NT2/D1 (cell line): ENCODE results near the gene GAB1.

Experiments
- DNase-seq: peaks from one replicate; pipeline ENCODE4 v3.0.0-alpha.2; 2011; ENCODE audit warnings: low read depth, low spot score
- H3K27me3 ChIP-seq: 2 replicates; pipeline ENCODE4 v1.6.0; 2011; ENCODE audit warnings: mild to moderate bottlenecking; ENCODE audit not compliant: insufficient read length, insufficient read depth
- H3K36me3 ChIP-seq: 2 replicates; pipeline ENCODE4 v1.6.1; 2011; ENCODE audit warnings: mild to moderate bottlenecking, low read length, mixed read lengths; ENCODE audit not compliant: insufficient read depth, insufficient read length
- H3K4me1 ChIP-seq: 2 replicates; pipeline ENCODE4 v1.5.1; 2011; ENCODE audit not compliant: insufficient read depth, insufficient read length
- H3K4me3 ChIP-seq: 2 replicates; pipeline ENCODE4 v1.5.1; 2011; ENCODE audit warnings: low read depth; ENCODE audit not compliant: insufficient read length
- H3K9ac ChIP-seq: 2 replicates; pipeline ENCODE4 v1.6.0; 2011; ENCODE audit warnings: low read depth; ENCODE audit not compliant: insufficient read length
- H3K9me3 ChIP-seq: 2 replicates; pipeline ENCODE4 v1.5.1; 2011; ENCODE audit warnings: mild to moderate bottlenecking, low read length; ENCODE audit not compliant: insufficient read depth
- SUZ12 ChIP-seq: IDR thresholded peaks from 2 replicates; pipeline ENCODE4 v1.6.1; 2011; ENCODE audit not compliant: insufficient read length, insufficient read depth; ENCODE audit errors: extremely low read depth
- YY1 ChIP-seq: IDR thresholded peaks from 2 replicates; pipeline ENCODE4 v1.6.1; 2011; ENCODE audit not compliant: insufficient read length, insufficient read depth
- ZNF274 ChIP-seq: IDR thresholded peaks from 2 replicates; pipeline ENCODE4 v1.6.1; 2011; ENCODE audit warnings: mild to moderate bottlenecking, low read depth, low read length

GAB1 gene

GRCh38 chr4:143294710-143295275 lies 41.9 kb upstream of the GAB1 start:
- H3K9me3 ChIP-seq = no peaks in the 10 kb centered on the region
- no peaks in the 10 kb centered on the region for H3K27me3 ChIP-seq
- H3K36me3 ChIP-seq = no peaks in the 10 kb centered on the region
- TF ChIP-seq SUZ12 (no peak), ZNF274 (no peak), YY1 (no peak)
- H3K4me1 ChIP-seq = no peaks in the 10 kb centered on the region
- no peak overlapping the region for H3K9ac ChIP-seq
- H3K4me3 ChIP-seq = no peak overlapping the region
- DNase-seq = no peak

DNA sequence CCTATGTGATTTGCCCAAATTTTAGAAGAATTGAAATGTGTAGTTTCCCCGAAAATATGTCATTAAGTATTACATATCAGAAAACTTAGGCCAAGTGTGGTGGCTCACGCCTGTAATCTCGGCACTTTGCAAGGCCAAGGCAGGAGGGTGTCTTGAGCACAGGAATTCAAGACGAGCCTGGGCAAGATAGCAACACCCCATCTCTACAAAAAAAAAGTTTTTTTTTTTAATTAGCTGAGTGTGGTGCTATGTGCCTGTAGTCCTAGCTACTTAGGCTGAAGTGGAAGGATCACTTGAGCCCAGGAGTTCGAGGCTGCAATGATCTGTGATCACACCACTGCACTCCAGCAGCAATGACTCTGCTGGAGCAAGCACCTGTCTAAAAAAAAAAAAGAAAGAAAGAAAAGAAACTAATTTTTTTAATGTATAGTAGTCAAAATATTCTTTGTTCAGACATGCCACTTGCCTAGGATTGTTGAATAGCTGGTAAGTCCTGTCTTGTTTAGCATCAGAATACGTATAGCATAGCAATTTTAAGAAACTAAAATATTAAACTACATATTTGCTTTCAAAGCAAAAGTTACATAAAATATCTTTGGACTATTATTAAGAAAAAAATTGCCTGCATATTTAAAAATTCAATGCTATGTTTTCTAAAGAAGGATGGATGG lies 40.1 kb upstream of the GAB1 start:
- Histone ChIP-seq H3K36me3 (no peaks in the 10 kb centered on the region), H3K9ac (no peak overlapping the region), H3K4me1 (no peaks in the 10 kb centered on the region), H3K9me3 (no peaks in the 10 kb centered on the region), H3K4me3 (no peak overlapping the region), H3K27me3 (no peaks in the 10 kb centered on the region)
- TF ChIP-seq YY1 (no peak), SUZ12 (no peak), ZNF274 (no peak)
- DNase-seq = no peak

- TF ChIP-seq ZNF274 (no peak), YY1 (no peak), SUZ12 (no peak)
- Histone ChIP-seq H3K4me3 (no peak overlapping the region), H3K9me3 (no peaks in the 10 kb centered on the region), H3K4me1 (no peaks in the 10 kb centered on the region), H3K36me3 (no peaks in the 10 kb centered on the region), H3K9ac (no peak overlapping the region), H3K27me3 (no peaks in the 10 kb centered on the region)
- no peak for DNase-seq
These were observed 35.8 kb upstream of the GAB1 start for GRCh38 chr4:143300860-143301259.

DNA sequence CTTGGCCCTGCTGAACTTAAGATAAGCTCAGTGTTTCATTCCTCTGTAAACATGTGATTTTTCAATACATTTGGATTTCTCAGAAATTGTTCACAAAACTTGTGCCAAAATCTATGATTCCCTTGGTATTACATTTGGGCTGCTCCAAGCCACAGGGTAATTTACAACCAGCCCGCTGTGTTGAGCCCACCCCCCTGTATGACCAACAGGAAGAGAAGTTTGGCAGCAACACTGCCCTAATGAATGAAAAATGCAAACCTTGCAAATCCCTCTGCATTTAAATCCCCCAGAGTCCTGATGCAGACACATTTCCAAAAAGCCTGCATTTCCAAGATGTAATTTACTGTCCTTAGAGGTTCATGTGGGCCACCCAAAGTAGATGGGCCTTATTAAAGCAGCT lies 34.1 kb upstream of the GAB1 start:
- H3K36me3 ChIP-seq = no peaks in the 10 kb centered on the region
- no peak for DNase-seq
- H3K9ac ChIP-seq = no peak overlapping the region
- TF ChIP-seq YY1 (no peak), ZNF274 (no peak), SUZ12 (no peak)
- H3K4me1 ChIP-seq = no peaks in the 10 kb centered on the region
- no peaks in the 10 kb centered on the region for H3K9me3 ChIP-seq
- H3K4me3 ChIP-seq = no peak overlapping the region
- H3K27me3 ChIP-seq = no peaks in the 10 kb centered on the region

DNA sequence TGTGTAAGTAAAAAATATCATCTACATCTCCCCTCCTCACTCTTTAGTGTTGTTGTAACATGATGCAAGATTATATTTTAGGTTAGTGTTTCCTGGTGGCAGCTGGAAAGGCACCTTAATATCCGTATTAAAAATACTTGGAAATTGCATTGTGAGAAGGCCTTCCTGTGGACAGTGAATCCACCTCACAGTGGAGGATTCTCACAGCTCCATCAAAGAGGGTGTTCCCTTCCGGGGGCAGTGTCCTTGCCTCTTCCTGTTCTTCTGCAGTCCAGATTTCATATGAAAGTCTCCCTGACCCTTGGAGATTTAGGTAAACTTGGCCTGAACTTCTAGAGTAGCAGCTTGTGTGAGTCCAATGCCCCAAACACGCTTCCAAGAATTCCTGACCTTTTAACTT lies 29.9 kb upstream of the GAB1 start:
- H3K36me3 ChIP-seq = no peaks in the 10 kb centered on the region
- H3K4me3 ChIP-seq = no peak overlapping the region
- no peak for TF ChIP-seq ZNF274
- TF ChIP-seq YY1 = no peak
- TF ChIP-seq SUZ12 = no peak

GRCh38 chr4:143307531-143307930 lies 29.1 kb upstream of the GAB1 start:
- H3K27me3 ChIP-seq = no peaks in the 10 kb centered on the region
- no peaks in the 10 kb centered on the region for H3K9me3 ChIP-seq
- H3K4me1 ChIP-seq = no peaks in the 10 kb centered on the region
- no peak overlapping the region for H3K4me3 ChIP-seq
- H3K9ac ChIP-seq = no peak overlapping the region
- no peak for DNase-seq
- H3K36me3 ChIP-seq = no peaks in the 10 kb centered on the region
- no peak for TF ChIP-seq SUZ12
- TF ChIP-seq ZNF274 = no peak
- TF ChIP-seq YY1 = no peak

More for the DNA sequence above, 29.9 kb upstream of the GAB1 start:
- Histone ChIP-seq H3K4me1 (no peaks in the 10 kb centered on the region), H3K9me3 (no peaks in the 10 kb centered on the region), H3K27me3 (no peaks in the 10 kb centered on the region), H3K9ac (no peak overlapping the region)
- DNase-seq = no peak

DNA sequence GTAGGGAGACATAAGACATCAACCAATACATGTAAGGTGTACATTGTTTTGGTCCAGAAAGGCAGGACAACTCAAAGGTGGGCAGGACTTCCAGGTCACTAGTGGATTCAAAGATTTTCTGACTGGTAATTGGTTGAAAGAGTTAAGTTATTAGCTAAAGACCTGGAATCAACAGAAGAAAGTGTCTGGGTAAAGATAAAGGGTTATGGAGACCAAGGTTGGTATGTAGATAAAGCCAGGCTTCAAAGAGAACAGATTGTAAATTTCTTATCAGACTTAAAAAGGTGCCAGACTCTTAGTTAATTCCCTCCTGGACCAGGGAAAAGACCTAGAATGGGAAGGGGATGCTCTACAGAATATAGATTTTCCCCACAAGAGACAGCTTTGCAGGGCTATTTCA lies 28.3 kb upstream of the GAB1 start:
- no peak for TF ChIP-seq YY1
- TF ChIP-seq ZNF274 = no peak
- TF ChIP-seq SUZ12 = no peak
- no peaks in the 10 kb centered on the region for H3K4me1 ChIP-seq
- H3K9ac ChIP-seq = no peak overlapping the region
- H3K27me3 ChIP-seq = no peaks in the 10 kb centered on the region
- no peaks in the 10 kb centered on the region for H3K9me3 ChIP-seq
- no peak overlapping the region for H3K4me3 ChIP-seq
- no peaks in the 10 kb centered on the region for H3K36me3 ChIP-seq
- DNase-seq = no peak
